GM23338 (cell line): ENCODE measurements around the gene SEC24C. TPM values are rescaled to one million over a fixed set of nuclear protein-coding genes. Genes with fewer than 3 reads are reported as not detected.

Experiments used
- ATAC-seq: fragments of 200-7000 bp; cut with Tn5 transposase; 3 replicates; pipeline ENCODE4 v1.9.1; 2020
- DNase-seq: peaks from one replicate; pipeline ENCODE4 v3.0.0-alpha.2; 2015; ENCODE audit warnings: low spot score
- H2AFZ ChIP-seq: fragments of 200-600 bp; sonication (generic); 2 replicates; pipeline ENCODE4 v1.8.0; 2016; ENCODE audit warnings: antibody characterized with exemption, mild to moderate bottlenecking, moderate library complexity
- H3F3A ChIP-seq: fragments of 200-600 bp; sonication (generic); replicated peaks from 2 replicates; pipeline ENCODE4 v1.8.0; 2017; ENCODE audit warnings: antibody characterized with exemption, mixed run types, low read depth
- H3K27ac ChIP-seq: fragments of 200-600 bp; sonication (generic); 2 replicates; pipeline ENCODE4 v1.6.1; 2016; ENCODE audit warnings: low read depth
- H3K27me3 ChIP-seq: fragments of 200-600 bp; sonication (generic); 2 replicates; pipeline ENCODE4 v1.8.0; 2016; ENCODE audit warnings: mild to moderate bottlenecking, mixed run types, moderate library complexity; ENCODE audit not compliant: insufficient read depth
- H3K36me3 ChIP-seq: fragments of 200-600 bp; sonication (generic); 2 replicates; pipeline ENCODE4 v1.8.0; 2016; ENCODE audit warnings: mild to moderate bottlenecking; ENCODE audit not compliant: insufficient read depth
- H3K4me1 ChIP-seq: fragments of 200-600 bp; sonication (generic); 2 replicates; pipeline ENCODE4 v1.8.0; 2016; ENCODE audit warnings: mild to moderate bottlenecking, moderate library complexity; ENCODE audit not compliant: insufficient read depth
- H3K4me2 ChIP-seq: fragments of 200-600 bp; sonication (generic); 2 replicates; pipeline ENCODE4 v1.7.1; 2017; ENCODE audit warnings: mixed run types
- H3K4me3 ChIP-seq: fragments of 200-600 bp; sonication (generic); 2 replicates; pipeline ENCODE4 v1.6.1; 2016; ENCODE audit warnings: mixed run types
- H3K79me2 ChIP-seq: fragments of 200-600 bp; sonication (generic); replicated peaks from 2 replicates; pipeline ENCODE4 v1.8.0; 2017; ENCODE audit warnings: mild to moderate bottlenecking; ENCODE audit not compliant: insufficient read depth
- H3K9me2 ChIP-seq: fragments of 200-600 bp; sonication (generic); 2 replicates; pipeline ENCODE4 v1.8.0; 2017; ENCODE audit not compliant: insufficient read depth
- H4K20me1 ChIP-seq: fragments of 200-600 bp; sonication (generic); replicated peaks from 2 replicates; pipeline ENCODE4 v1.8.0; 2017; ENCODE audit warnings: mild to moderate bottlenecking; ENCODE audit not compliant: insufficient read depth
- H3K27ac Mint-ChIP-seq: 2 replicates; pipeline ENCODE4 v1.8.0; 2020; ENCODE audit warnings: inconsistent platforms, mild to moderate bottlenecking, moderate library complexity, mixed read lengths
- H3K27me3 Mint-ChIP-seq: 3 replicates; pipeline ENCODE4 v1.8.0; 2022; ENCODE audit warnings: low read depth, mild to moderate bottlenecking, moderate library complexity, mixed read lengths, inconsistent platforms; ENCODE audit not compliant: insufficient read depth, poor library complexity
- H3K36me3 Mint-ChIP-seq: 3 replicates; pipeline ENCODE4 v1.8.0; 2021; ENCODE audit warnings: low read depth, mild to moderate bottlenecking, inconsistent platforms, moderate library complexity, mixed read lengths
- H3K4me1 Mint-ChIP-seq: 3 replicates; pipeline ENCODE4 v1.8.0; 2020; ENCODE audit warnings: mild to moderate bottlenecking, inconsistent platforms, mixed read lengths
- H3K4me3 Mint-ChIP-seq: 3 replicates; pipeline ENCODE4 v1.8.0; 2021; ENCODE audit warnings: moderate library complexity, mild to moderate bottlenecking, inconsistent platforms, mixed read lengths
- H3K9me3 Mint-ChIP-seq: 3 replicates; pipeline ENCODE4 v1.8.0; 2020; ENCODE audit warnings: moderate library complexity, mild to moderate bottlenecking, inconsistent platforms, mixed read lengths
- CREB1 ChIP-seq: fragments of 250-450 bp; sonication (Bioruptor Pico); IDR thresholded peaks from 2 replicates; pipeline ENCODE4 v1.5.0; 2020; ENCODE audit warnings: low read depth, mild to moderate bottlenecking, moderate library complexity
- ZNF114 ChIP-seq: fragments of 250-450 bp; sonication (Bioruptor Pico); IDR thresholded peaks from 2 replicates; pipeline ENCODE4 v1.5.0; 2020; ENCODE audit warnings: mild to moderate bottlenecking, moderate library complexity
- polyA plus RNA-seq: library from polyadenylated mRNA; unstranded; fragments of >200 nt; fragmentation: Nextera tagmentation; extraction: Ambion mirVana; gene quantifications from 2 replicates; pipeline ENCODE4 v1.2.1, GENCODE V29; 2016
- total RNA-seq: library from RNA; depleted of rRNA; stranded (reverse); fragments of >200 nt; shearing (Covaris generic); gene quantifications from 2 replicates; pipeline ENCODE4 v1.2.3, GENCODE V29; 2014
- TF ChIP-seq, protein P1 (sequence below): fragments of 250-450 bp; sonication (Bioruptor Pico); IDR thresholded peaks from 2 replicates; pipeline ENCODE4 v1.5.0; 2020; ENCODE audit warnings: mild to moderate bottlenecking, moderate library complexity
- TF ChIP-seq, protein P2 (sequence below), 2 experiments: fragments of 200-600 bp in 1 of 2; sonication (generic) in 1 of 2; conservative IDR thresholded peaks; 2 replicates each; pipeline versions ENCODE4 v1.5.1 to v1.6.1; 2016 to 2017; ENCODE audit warnings: antibody characterized with exemption in 2 of 2, low read depth in 2 of 2, mild to moderate bottlenecking in 2 of 2, moderate library complexity in 1 of 2

SEC24C gene
- total and polyA plus RNA-seq, 2 experiments from 2014 or later = 16.9 to 64.2 TPM

DNA sequence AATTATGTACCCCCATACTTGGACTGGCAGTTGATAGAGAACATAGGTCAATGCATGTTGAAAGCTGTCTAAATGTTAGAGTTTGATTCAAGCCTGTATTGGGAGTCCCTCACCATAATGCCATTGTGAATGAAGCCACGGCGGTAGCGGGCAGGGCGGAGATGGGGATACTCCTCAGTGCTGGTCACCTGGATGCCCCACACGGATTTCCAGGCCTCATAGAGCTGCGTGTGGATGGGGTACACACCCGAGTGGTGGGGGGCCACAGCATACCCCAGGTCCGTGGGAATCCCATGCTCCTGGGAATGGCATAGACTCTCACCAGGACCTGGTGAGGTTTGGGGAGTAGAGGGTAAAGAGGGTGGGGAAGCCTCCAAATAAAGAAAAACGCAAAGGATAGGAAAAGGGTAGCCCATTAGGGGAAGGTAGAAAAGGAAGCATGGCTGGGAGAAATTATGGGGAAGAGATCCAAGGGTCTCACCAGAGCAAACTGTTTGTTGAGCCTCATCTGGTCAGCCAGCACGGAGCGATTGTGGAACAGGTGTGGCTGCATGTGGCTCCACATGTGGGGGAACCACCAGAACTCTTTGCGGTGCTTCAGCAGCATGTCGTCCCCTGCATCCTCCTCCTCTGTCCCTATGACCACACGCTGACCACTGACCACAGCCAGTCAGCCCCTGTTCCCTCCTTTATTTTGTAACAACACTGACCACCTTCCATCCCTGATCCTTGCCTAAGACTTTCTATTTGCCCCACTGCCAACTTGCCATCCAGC is 62.2 kb downstream of the SEC24C start:
- ATAC-seq (no peak), DNase-seq (no peak)
- Mint-ChIP-seq H3K27me3 (peaks cover 7% of the 10 kb centered on the region), H3K36me3 (peaks cover 53% of the 10 kb centered on the region), H3K27ac (no peak overlapping the region), H3K4me3 (no peak overlapping the region), H3K9me3 (no peaks in the 10 kb centered on the region), H3K4me1 (peaks cover 4% of the 10 kb centered on the region)
- Histone ChIP-seq H2AFZ (no peak overlapping the region), H3K27me3 (no peaks in the 10 kb centered on the region), H3K4me2 (no peak overlapping the region), H3K9me2 (no peaks in the 10 kb centered on the region), H3K27ac (no peak overlapping the region), H3K4me3 (no peak overlapping the region), H4K20me1 (0 out of 2 replicates have a peak, but pooled peaks cover 3% of the 10 kb centered on the region), H3K79me2 (no peaks in the 10 kb centered on the region), H3F3A (no peaks in the 10 kb centered on the region), H3K4me1 (peaks cover 7% of the 10 kb centered on the region), H3K36me3 (peaks cover 3% of the 10 kb centered on the region; the same call in 1 of the 2 replicates)
- TF ChIP-seq, protein P1, sequence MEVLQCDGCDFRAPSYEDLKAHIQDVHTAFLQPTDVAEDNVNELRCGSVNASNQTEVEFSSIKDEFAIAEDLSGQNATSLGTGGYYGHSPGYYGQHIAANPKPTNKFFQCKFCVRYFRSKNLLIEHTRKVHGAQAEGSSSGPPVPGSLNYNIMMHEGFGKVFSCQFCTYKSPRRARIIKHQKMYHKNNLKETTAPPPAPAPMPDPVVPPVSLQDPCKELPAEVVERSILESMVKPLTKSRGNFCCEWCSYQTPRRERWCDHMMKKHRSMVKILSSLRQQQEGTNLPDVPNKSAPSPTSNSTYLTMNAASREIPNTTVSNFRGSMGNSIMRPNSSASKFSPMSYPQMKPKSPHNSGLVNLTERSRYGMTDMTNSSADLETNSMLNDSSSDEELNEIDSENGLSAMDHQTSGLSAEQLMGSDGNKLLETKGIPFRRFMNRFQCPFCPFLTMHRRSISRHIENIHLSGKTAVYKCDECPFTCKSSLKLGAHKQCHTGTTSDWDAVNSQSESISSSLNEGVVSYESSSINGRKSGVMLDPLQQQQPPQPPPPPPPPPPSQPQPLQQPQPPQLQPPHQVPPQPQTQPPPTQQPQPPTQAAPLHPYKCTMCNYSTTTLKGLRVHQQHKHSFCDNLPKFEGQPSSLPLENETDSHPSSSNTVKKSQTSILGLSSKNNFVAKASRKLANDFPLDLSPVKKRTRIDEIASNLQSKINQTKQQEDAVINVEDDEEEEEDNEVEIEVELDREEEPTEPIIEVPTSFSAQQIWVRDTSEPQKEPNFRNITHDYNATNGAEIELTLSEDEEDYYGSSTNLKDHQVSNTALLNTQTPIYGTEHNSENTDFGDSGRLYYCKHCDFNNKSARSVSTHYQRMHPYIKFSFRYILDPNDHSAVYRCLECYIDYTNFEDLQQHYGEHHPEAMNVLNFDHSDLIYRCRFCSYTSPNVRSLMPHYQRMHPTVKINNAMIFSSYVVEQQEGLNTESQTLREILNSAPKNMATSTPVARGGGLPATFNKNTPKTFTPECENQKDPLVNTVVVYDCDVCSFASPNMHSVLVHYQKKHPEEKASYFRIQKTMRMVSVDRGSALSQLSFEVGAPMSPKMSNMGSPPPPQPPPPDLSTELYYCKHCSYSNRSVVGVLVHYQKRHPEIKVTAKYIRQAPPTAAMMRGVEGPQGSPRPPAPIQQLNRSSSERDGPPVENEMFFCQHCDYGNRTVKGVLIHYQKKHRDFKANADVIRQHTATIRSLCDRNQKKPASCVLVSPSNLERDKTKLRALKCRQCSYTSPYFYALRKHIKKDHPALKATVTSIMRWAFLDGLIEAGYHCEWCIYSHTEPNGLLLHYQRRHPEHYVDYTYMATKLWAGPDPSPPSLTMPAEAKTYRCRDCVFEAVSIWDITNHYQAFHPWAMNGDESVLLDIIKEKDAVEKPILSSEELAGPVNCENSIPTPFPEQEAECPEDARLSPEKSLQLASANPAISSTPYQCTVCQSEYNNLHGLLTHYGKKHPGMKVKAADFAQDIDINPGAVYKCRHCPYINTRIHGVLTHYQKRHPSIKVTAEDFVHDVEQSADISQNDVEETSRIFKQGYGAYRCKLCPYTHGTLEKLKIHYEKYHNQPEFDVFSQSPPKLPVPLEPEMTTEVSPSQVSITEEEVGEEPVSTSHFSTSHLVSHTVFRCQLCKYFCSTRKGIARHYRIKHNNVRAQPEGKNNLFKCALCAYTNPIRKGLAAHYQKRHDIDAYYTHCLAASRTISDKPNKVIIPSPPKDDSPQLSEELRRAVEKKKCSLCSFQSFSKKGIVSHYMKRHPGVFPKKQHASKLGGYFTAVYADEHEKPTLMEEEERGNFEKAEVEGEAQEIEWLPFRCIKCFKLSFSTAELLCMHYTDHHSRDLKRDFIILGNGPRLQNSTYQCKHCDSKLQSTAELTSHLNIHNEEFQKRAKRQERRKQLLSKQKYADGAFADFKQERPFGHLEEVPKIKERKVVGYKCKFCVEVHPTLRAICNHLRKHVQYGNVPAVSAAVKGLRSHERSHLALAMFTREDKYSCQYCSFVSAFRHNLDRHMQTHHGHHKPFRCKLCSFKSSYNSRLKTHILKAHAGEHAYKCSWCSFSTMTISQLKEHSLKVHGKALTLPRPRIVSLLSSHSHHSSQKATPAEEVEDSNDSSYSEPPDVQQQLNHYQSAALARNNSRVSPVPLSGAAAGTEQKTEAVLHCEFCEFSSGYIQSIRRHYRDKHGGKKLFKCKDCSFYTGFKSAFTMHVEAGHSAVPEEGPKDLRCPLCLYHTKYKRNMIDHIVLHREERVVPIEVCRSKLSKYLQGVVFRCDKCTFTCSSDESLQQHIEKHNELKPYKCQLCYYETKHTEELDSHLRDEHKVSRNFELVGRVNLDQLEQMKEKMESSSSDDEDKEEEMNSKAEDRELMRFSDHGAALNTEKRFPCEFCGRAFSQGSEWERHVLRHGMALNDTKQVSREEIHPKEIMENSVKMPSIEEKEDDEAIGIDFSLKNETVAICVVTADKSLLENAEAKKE = no peak
- TF ChIP-seq ZNF114 (CRISPR knock-in tag) = no peak
- no peak for TF ChIP-seq CREB1 (CRISPR knock-in tag)
- TF ChIP-seq, protein P2, sequence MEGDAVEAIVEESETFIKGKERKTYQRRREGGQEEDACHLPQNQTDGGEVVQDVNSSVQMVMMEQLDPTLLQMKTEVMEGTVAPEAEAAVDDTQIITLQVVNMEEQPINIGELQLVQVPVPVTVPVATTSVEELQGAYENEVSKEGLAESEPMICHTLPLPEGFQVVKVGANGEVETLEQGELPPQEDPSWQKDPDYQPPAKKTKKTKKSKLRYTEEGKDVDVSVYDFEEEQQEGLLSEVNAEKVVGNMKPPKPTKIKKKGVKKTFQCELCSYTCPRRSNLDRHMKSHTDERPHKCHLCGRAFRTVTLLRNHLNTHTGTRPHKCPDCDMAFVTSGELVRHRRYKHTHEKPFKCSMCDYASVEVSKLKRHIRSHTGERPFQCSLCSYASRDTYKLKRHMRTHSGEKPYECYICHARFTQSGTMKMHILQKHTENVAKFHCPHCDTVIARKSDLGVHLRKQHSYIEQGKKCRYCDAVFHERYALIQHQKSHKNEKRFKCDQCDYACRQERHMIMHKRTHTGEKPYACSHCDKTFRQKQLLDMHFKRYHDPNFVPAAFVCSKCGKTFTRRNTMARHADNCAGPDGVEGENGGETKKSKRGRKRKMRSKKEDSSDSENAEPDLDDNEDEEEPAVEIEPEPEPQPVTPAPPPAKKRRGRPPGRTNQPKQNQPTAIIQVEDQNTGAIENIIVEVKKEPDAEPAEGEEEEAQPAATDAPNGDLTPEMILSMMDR (conservative IDR thresholded peaks at IDR 0.05; ENCODE audit: low read depth in 2 of 2) = no peak
